OCI-LY3 (cell line): Measurements from ENCODE around the gene ICAM1.

ENCODE experiments used
- EZH2phosphoT487 ChIP-seq: fragments of 200-600 bp; shearing (Covaris generic); IDR thresholded peaks from 2 replicates; pipeline ENCODE4 v1.6.1; 2018; ENCODE audit warnings: antibody characterized with exemption, mixed run types, low read depth
- TF ChIP-seq, protein P1 (sequence below): fragments of 200-600, 300-600 bp; sonication (generic); IDR thresholded peaks from 2 replicates; pipeline ENCODE4 v1.5.1; 2014; ENCODE audit warnings: antibody characterized with exemption, low read length, low read depth

DNA sequence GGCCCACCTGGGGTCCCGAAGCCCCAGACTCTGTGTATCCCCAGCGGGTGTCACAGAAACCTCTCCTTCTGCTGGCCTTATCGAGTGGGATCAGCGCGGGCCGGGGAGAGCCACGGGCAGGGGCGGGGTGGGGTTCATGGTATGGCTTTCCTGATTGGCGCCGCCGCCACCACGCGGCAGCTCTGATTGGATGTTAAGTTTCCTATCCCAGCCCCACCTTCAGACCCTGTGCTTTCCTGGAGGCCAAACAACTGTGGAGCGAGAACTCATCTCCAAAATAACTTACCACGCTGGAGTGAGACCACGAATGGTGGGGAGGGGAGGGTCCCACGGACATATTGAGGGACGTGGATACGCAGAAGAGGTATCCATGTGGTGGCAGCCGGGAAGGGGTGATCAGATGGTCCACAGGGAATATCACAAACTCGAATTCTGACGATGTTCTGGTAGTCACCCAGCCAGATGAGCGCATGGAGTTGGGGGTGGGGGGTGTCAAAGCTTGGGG, 17.8 kb downstream of the ICAM1 start:
- TF ChIP-seq, protein P1, sequence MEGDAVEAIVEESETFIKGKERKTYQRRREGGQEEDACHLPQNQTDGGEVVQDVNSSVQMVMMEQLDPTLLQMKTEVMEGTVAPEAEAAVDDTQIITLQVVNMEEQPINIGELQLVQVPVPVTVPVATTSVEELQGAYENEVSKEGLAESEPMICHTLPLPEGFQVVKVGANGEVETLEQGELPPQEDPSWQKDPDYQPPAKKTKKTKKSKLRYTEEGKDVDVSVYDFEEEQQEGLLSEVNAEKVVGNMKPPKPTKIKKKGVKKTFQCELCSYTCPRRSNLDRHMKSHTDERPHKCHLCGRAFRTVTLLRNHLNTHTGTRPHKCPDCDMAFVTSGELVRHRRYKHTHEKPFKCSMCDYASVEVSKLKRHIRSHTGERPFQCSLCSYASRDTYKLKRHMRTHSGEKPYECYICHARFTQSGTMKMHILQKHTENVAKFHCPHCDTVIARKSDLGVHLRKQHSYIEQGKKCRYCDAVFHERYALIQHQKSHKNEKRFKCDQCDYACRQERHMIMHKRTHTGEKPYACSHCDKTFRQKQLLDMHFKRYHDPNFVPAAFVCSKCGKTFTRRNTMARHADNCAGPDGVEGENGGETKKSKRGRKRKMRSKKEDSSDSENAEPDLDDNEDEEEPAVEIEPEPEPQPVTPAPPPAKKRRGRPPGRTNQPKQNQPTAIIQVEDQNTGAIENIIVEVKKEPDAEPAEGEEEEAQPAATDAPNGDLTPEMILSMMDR, result no peak
- TF ChIP-seq EZH2phosphoT487, result no peak
